ENCODE data around the gene CORO2B. TPM values are rescaled to one million over a fixed set of nuclear protein-coding genes. Genes with fewer than 3 reads are reported as not detected.

Gene CORO2B
- total and polyA plus RNA-seq, 8 donors, result 0.56 to 7.7 (median 1.7) TPM

DNA sequence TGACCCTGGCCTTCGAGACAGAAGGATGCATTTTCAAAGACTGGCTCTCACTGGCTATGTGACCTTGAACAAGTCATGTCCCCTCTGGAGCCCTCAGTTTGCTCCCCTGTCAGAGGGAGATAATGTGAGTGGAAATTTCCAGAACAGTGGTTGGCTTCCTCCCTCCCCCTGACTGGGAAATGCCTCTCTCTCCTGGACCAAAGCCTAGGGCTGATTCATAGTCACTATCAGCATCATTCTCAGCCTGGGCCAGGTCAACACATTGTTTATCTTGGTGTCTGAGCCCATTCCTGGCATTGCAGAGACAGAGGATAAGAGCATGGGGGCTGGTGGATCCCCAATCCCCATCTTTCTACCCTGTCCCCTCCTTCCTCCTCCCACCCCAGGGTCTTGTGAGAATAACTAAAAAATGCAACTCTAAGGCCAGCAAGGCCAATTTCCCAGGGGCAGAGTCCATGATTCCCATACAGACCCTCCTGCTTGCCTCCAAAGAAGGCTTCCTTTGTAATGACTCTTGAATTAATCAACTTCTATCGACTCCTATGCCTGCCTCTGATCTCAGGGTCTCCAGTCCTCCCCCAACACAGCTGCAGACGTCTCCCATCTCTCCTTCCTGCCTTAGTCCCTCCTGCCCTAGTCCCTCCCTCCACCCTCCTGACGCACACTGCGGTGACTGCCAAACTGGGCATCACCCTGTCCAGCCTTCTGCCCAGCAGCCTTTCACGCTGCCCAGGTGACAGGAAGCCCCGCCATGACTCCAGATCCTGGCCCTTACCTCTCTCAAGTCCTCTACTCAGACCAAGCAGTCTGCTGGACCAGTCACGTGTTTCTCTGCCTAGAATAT, 35.4 kb upstream of the CORO2B start:
- intact Hi-C loops (cut with DNase I), result no loop called here
- no peak for FAIRE-seq
- TF ChIP-seq, protein P1, sequence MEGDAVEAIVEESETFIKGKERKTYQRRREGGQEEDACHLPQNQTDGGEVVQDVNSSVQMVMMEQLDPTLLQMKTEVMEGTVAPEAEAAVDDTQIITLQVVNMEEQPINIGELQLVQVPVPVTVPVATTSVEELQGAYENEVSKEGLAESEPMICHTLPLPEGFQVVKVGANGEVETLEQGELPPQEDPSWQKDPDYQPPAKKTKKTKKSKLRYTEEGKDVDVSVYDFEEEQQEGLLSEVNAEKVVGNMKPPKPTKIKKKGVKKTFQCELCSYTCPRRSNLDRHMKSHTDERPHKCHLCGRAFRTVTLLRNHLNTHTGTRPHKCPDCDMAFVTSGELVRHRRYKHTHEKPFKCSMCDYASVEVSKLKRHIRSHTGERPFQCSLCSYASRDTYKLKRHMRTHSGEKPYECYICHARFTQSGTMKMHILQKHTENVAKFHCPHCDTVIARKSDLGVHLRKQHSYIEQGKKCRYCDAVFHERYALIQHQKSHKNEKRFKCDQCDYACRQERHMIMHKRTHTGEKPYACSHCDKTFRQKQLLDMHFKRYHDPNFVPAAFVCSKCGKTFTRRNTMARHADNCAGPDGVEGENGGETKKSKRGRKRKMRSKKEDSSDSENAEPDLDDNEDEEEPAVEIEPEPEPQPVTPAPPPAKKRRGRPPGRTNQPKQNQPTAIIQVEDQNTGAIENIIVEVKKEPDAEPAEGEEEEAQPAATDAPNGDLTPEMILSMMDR (IDR thresholded peaks at IDR 0.05), result no peak
- WGBS, 2 donors, result 64 to 66% methylated on average over 8 of the region's 8 CpGs
- no peak overlapping the region for H3K4me3 ChIP-seq
- peaks cover 0 to 3% (median 0%) of the 10 kb centered on the region in 3 donors for H3K4me1 ChIP-seq
- no peaks in the 10 kb centered on the region for H3K36me3 ChIP-seq
- no peak overlapping the region for H3K27ac ChIP-seq
- ATAC-seq, result peak in 3 of 4 donors; percentile 46 to 92 (median 89)
- DNase-seq, result peak in 1 of 6 donors; percentile 48
- H3K9me3 ChIP-seq, result no peaks in the 10 kb centered on the region
- no peaks in the 10 kb centered on the region for H3K27me3 ChIP-seq

- ATAC-seq, result no peak
- H3K27me3 ChIP-seq, result no peaks in the 10 kb centered on the region
- WGBS, 2 donors, result 90 to 98% methylated on average over 2 of the region's 2 CpGs
- H3K27ac ChIP-seq, result no peak overlapping the region
- H3K4me1 ChIP-seq, result peaks cover 0 to 3% (median 0%) of the 10 kb centered on the region in 3 donors
- H3K9me3 ChIP-seq, result no peaks in the 10 kb centered on the region
- H3K36me3 ChIP-seq, result no peaks in the 10 kb centered on the region
- no peak overlapping the region for H3K4me3 ChIP-seq
- DNase-seq, result no peak
- TF ChIP-seq, protein P1 (IDR thresholded peaks at IDR 0.05), result no peak
- FAIRE-seq, result no peak
- intact Hi-C loops (cut with DNase I), result no loop called here
These were observed 32.5 kb upstream of the CORO2B start for GRCh38 chr15:68546318-68546717.

DNA sequence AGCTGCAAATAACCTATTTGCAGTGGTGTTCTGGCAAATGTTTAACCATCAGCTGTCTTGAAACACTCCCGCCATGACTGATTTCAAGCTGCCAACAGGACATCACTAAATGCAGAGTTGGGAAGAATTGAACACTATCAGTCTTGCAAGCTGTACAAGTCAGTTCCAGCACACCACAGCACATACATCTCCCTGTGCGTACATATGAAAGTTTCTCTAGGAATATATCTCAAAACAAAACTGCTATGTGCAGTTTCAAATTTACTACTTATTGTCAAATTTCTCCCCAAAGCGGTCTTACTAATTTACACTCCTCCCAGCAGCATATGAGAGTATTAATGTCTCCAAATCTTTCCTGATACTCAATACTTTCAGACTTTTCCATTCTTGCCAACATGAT, 30.4 kb upstream of the CORO2B start:
- no peak for DNase-seq
- TF ChIP-seq, protein P1 (IDR thresholded peaks at IDR 0.05), result no peak
- no peaks in the 10 kb centered on the region for H3K36me3 ChIP-seq
- WGBS, 2 donors, result 59 to 63% methylated on average over 3 of the region's 3 CpGs
- intact Hi-C loops (cut with DNase I), result no loop called here
- no peak overlapping the region for H3K27ac ChIP-seq
- H3K27me3 ChIP-seq, result no peaks in the 10 kb centered on the region
- peaks cover 0 to 1% (median 0%) of the 10 kb centered on the region in 3 donors for H3K4me1 ChIP-seq
- H3K4me3 ChIP-seq, result no peak overlapping the region
- ATAC-seq, result no peak
- H3K9me3 ChIP-seq, result no peaks in the 10 kb centered on the region
- no peak for FAIRE-seq

DNA sequence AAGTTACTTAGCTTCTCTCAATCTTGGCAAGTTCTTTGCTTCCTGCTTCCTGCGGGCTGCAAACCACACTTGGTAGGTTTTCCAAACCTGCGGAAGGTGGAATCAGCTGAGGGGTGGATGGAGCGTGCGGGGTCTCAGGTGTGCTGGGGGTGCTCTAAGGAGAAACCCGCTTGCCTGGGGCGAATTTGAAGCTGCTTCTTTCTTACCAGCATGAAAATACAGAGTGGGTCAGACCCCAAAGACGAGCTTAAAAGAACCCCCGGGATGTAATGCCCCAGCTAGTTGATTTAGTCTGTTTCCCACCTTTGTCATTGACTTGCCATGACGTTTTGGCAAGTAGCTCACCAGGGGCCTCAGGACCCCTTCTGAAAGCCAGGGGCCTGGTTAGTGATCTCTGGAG, 28.8 kb upstream of the CORO2B start:
- H3K9me3 ChIP-seq, result no peaks in the 10 kb centered on the region
- ATAC-seq (no peak), FAIRE-seq (no peak), DNase-seq (no peak)
- intact Hi-C loops (cut with DNase I), result loop anchor here in 1 of 3 donors (5.0 to 10.0 kb wide), 3 partner anchors 122 to 375 kb away; no protein-coding TSS in a partner anchor
- H3K27me3 ChIP-seq, result no peaks in the 10 kb centered on the region
- no peak overlapping the region for H3K4me3 ChIP-seq
- TF ChIP-seq, protein P1 (IDR thresholded peaks at IDR 0.05), result no peak
- no peak overlapping the region for H3K27ac ChIP-seq
- WGBS, 2 donors, result 49 to 52% methylated on average over 9 of the region's 9 CpGs
- H3K36me3 ChIP-seq, result no peaks in the 10 kb centered on the region
- H3K4me1 ChIP-seq, result no peaks in the 10 kb centered on the region

Measured in pancreas (tissue), 10 donors.